Thyroid gland (tissue), 4 donors: ENCODE data around the gene CD177.
"Not testable (repeated sequence)": the region's sequence is repeated elsewhere in the genome, so short reads cannot be mapped to it uniquely, and the experiment has no call there.

Experiments used
- CTCF ChIP-seq, 6 experiments: fragments of 200-600 bp in 3 of 6; fragments of 450-650 bp in 3 of 6; sonication (generic) in 3 of 6; IDR thresholded peaks; one replicate each; pipeline ENCODE4 v1.5.1; 2016 to 2019; ENCODE audit warnings: antibody characterized with exemption in 6 of 6, mild to moderate bottlenecking in 2 of 6, inconsistent platforms in 1 of 6, moderate library complexity in 1 of 6
- POLR2A ChIP-seq, 2 donors: fragments of 450-650 bp; IDR thresholded peaks; one replicate each; pipeline ENCODE4 v1.6.1; 2017; ENCODE audit warnings: antibody characterized with exemption in 2 of 2, mild to moderate bottlenecking in 2 of 2, moderate library complexity in 1 of 2

DNA sequence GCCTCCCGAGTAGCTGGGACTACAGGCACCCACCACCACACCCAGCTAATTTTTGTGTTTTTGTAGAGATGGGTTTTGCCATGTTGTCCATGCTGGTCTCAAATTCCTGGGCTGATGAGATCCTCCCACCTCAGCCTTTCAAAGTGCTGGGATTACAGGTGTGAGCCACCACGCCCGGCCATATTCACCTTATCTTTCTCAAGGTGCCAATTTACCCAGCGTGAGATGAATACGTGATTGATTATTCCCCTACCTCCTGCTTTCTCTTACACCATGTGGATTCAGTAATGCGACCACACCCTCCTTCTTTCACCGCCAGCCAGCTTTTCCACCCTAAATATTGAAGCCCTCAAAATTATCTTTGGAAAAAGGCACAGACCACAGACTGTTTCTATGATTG is 29.8 kb downstream of the CD177 start:
- not testable (repeated sequence) for TF ChIP-seq POLR2A, CTCF (IDR thresholded peaks at IDR 0.05)
